GM19397 (cell line): ENCODE data around the gene ARHGEF7.
"Not testable (repeated sequence)": the region's sequence is repeated elsewhere in the genome, so short reads cannot be mapped to it uniquely, and the experiment has no call there.

Experiments used
- ATAC-seq: cut with Tn5 transposase; IDR thresholded peaks from one replicate; pipeline ENCODE4 v1.9.1; 2021; ENCODE audit warnings: mild to moderate bottlenecking, moderate library complexity; ENCODE audit not compliant: unreplicated experiment

The ARHGEF7 gene

GRCh38 chr13:111115061-111115964 is at the start of gene ARHGEF7:
ARHGEF7 (plus strand) TSS chr13:111115310; CDS start chr13:111115527, 217 bp downstream.
- no peak for ATAC-seq

DNA sequence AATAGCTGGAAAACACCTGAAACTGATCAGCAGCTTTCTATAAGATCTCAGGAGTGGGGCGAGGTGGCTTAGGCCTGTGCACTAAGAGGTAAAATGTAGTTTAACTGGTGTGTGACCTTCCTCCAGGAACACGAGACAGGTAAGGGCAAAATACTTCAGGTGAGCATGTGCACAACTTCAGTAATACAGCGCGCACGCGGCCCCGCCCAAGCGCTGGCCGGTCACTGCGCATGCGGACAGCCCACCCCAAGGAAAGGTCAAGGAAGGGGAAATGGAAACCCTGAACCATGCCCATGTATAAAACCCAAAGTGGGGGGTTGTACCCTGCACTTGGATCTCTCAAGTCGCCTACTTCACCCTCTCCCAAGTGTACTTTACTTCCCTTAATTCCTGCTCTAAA is 49.4 kb upstream of the ARHGEF7 start:
- no peak for ATAC-seq

DNA sequence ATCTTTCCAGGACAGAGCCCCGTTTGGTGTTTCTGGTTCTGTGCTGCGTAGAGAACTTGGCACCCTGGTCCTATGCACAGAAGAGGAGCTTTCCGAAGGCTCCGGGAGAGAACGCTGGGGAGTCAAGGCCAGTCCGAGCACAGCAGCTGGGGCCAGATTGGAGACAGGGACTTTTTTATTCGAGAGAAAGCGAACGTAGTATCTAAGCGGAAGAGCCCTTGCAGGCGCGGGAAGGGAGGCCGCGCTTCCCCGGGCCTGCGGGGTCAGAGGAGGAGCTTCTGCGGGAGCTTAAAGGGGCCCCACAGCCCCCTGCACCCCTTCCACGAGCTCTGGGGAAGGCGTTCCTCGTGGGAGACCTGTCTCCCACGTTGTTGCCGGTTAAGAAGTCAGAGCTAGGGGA is 48.6 kb upstream of the ARHGEF7 start:
- no peak for ATAC-seq

- no peak for ATAC-seq
These were observed 47.1 kb upstream of the ARHGEF7 start for GRCh38 chr13:111068009-111068350.

DNA sequence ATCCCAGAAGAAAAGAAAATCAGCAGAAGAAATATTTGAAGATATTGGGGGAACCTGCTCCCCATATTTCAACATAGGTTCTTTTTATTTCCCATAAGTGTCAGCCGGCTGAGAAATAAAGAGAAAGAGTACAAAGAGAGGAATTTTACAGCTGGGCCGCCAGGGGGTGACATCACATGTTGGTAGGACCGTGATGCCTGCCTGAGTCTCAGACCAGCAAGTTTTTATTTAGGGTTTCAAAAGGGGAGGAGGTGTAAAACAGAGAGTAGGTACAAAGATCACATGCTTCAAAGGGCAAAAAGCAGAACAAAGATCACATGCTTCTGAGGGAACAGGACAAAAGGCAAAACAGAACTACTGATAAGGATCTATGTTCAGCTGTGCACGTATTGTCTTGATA is 44.0 kb upstream of the ARHGEF7 start:
- ATAC-seq = not testable (repeated sequence)

DNA sequence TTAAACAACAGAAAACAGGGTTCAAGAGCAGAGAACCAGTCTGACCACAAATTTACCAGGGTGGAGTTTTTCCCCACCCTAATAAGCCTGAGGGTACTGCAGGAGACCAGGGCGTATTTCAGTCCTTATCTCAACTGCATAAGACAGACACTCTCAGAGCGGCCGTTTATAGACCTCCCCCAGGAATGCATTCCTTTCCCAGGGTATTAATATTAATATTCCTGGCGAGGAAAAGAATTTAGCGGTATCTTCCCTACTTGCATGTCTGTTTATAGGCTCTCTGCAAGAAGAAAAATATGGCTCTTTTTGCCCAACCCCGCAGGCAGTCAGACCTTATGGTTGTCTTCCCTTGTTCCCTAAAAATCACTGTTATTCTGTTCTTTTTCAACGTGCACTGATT is 43.6 kb upstream of the ARHGEF7 start:
- ATAC-seq = not testable (repeated sequence)

GRCh38 chr13:111074826-111075225 is 40.3 kb upstream of the ARHGEF7 start:
- ATAC-seq = no peak

- ATAC-seq = no peak
These were observed 38.7 kb upstream of the ARHGEF7 start for GRCh38 chr13:111076155-111077013.

- ATAC-seq = no peak
These were observed 35.7 kb upstream of the ARHGEF7 start for GRCh38 chr13:111079375-111079774.

DNA sequence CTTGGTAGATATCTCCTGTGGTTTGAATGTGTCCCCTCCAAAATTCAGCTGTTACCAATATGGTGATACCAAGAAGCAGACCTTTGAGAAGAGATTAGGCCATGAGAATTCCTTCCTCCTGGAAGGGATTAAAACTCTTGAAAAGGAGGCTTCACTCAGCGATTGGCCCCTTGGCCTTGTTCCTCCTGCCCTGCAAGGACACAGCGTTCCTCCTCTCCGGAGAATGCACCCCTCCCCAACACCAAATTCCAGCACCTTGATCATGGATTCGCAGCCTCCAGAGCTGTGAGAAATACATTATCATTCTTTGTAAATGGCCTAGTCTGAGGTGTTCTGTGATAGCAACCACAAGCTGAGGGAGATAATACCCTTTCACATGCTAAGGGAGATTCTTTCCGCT is 34.5 kb upstream of the ARHGEF7 start:
- ATAC-seq = no peak

- ATAC-seq = no peak
These were observed 32.9 kb upstream of the ARHGEF7 start for GRCh38 chr13:111082240-111082639.

GRCh38 chr13:111082769-111083168 is 32.3 kb upstream of the ARHGEF7 start:
- ATAC-seq = not testable (repeated sequence)

DNA sequence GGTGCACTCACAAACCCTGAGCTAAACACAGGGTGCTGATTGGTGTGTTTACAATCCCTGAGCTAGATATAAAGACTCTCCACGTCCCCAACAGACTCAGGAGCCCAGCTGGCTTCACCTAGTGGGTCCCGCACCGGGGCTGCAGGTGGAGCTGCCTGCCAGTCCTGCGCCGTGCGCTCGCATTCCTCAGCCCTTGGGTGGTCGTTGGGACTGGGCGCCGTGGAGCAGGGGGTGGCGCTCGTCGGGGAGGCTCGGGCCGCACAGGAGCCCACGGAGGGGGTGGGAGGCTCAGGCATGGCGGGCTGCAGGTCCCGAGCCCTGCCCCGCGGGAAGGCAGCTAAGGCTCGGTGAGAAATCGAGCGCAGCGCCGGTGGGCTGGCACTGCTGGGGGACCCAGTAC is 31.4 kb upstream of the ARHGEF7 start:
- not testable (repeated sequence) for ATAC-seq

DNA sequence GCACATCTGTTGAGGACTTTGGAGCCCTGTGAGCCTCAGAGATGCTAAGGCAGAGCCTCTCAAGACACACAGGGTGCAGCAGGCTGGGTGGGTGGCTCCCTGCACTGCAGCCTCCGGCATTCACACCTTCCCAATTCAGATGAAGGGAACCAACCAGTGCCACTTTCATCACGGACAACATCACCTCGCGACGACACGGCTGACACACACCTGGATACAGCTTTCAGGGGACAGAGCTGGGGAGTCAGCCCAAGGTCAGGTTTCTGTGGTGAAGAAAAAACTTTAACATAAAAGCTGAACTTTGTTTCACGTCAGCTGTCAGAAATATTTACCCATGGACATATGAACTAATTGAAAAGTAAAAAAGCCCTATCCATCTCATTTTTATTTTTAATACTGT is 24.9 kb upstream of the ARHGEF7 start:
- ATAC-seq = no peak

- ATAC-seq = no peak
These were observed 22.4 kb upstream of the ARHGEF7 start for GRCh38 chr13:111092685-111093084.

GRCh38 chr13:111093136-111093535 is 22.0 kb upstream of the ARHGEF7 start:
- ATAC-seq = no peak

DNA sequence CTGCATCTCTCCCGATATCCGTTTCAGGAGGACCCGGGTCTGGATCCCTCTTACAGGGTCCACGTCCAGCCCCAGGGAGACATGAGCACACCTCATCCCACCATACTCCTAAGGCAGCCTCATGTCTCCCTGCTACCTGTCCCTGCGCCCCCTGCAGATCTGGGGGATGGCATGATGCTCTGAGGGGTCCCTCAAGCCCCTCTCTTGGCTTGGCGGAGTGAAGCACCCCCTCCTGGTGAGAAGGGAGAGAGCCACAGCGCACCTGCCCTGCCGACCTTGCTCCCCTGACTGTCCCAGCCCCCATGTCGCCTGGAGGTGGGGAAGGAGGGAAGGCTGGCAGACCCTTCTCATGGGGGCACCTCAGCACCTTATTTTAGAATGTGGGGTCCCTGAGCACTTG is 21.5 kb upstream of the ARHGEF7 start:
- no peak for ATAC-seq

DNA sequence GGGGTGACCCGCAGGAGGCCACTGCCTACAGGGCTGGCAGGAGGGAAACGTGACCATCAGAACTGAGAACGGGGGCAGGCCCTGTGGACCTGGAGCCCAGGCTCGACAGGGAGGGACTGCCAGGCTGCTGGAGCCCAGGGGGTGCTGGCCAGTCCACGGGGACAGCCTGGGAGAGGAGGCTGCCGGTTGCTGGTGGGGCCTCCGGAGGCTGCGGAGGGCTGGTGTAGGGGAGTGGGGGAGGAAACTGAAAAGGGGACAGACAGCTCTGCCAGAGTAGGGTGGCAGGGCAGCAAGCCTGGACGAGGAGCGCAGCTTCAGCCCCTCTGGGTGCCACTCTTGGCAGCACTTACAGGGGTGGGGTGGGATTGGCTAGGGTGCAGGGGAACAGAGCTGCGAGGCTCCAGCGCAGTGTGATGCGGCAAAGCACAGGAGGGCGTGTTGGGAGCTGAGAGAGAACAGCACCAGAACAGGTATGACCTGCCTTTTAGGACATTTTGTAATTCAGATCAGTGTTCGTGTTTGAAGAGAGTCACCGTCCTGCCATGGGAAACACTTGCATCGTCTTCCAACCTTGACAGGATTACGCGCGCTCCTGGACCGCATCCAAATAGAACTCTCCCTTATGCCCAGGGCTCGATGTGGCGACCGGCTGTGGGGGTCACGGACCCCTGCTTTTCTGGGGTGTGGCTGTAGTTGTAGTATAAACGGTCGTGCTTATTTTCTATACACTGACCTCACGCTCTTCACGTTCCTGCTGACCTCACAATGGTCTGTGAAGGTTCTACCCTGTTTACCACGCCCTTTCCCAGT is 19.9 kb upstream of the ARHGEF7 start:
- ATAC-seq = no peak

DNA sequence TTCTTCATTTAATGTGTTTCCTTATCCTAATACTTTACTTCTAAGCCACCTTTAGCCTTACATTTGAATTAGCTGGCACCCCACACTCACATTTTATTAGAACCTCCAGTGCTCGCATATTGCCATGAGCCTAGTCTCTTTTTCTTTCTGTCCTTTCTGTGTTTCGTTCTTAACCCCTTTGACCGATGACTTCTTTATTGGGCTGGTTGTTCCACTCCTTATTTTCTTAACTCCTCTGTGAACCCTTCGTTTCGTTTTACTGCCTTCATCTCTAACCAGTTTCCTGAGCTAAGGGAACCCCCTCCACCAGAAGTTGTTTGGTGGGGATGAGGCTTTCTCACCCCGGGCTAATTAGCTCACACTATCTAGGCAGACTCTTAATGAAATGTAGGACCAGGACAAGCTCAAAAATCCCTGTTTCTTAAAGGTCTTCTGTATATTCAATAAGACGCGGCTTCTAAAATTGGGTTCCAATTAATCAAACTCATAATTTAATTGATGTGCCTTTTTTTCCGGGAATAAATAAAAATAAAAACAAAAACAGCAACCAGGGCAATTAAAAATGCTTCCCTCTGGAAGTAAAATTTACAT is 19.1 kb upstream of the ARHGEF7 start:
- ATAC-seq = no peak

DNA sequence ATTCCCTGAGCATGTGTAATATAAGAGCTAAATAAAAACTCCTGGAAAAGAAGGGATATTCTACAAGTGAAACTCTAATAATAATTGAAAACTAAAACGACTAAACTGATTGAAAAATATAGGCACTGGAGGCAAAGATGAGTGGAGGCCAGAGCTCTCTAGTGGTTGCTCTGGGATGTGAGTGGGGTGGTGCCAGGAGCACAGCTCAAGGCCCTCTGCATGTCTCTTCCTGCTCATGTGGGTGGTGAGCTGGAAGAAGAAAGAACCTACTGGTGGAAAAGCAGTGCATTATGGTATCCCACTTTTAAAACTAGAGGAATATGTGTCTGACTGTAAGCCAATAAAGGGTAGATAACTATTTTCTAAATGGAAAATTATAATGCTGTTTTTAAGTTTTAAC is 15.8 kb upstream of the ARHGEF7 start:
- no peak for ATAC-seq

DNA sequence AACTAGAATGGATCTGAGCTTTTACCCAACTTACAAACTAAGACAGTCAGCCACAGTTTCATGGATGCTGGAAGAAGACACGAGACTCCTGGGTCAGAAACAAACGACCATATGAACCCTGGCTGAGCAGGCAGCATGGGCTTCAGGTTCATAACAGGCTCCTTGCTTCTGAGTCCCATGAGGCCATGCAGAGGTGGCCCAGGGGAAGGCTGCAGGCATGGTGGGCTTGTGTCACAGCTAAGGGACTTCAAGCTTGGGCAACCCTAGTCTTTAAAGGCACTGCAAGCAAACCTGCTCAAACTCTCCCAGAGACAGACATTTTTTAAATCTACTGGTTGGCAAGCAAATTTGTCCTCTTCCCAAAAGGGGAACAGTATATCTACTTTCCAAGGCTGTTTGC is 5.1 kb upstream of the ARHGEF7 start:
- ATAC-seq = no peak
